SU-DHL-6 (cell line): Measurements from ENCODE around the gene BMERB1.
"Not testable (repeated sequence)": the region's sequence is repeated elsewhere in the genome, so short reads cannot be mapped to it uniquely, and the experiment has no call there.

Experiments used
- CTCF ChIP-seq: fragments of 200-600 bp; sonication (generic); IDR thresholded peaks from one replicate; pipeline ENCODE4 v1.5.1; 2017; ENCODE audit warnings: antibody characterized with exemption, mild to moderate bottlenecking, low read length, moderate library complexity; ENCODE audit not compliant: insufficient read depth, poor library complexity, severe bottlenecking
- EZH2phosphoT487 ChIP-seq: fragments of 200-600 bp; sonication (generic), shearing (Covaris generic); conservative IDR thresholded peaks from 2 replicates; pipeline ENCODE4 v1.6.1; 2018; ENCODE audit warnings: mild to moderate bottlenecking, antibody characterized with exemption, low read length, moderate library complexity, mixed read lengths

DNA sequence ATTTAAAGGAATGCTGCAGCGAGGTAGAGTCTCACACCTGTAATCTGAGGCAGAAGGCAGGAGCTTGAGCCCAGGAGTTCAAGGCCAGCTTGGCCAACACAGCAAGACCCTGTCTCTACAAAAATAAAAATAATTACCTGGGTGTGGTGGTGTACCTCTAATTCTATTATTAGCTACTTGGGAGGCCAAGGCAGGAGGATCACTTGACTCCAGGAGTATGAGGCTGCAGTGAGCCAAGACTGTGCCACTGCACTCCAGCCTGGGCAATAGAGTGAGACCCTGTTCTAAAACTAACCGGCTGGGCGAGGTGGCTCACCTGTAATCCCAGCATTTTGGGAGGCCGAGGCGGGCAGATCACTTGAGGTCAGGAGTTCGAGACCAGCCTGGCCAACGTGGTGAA, 18.9 kb downstream of the BMERB1 start:
- TF ChIP-seq CTCF, EZH2phosphoT487: not testable (repeated sequence)
